GM19395 (cell line): ENCODE measurements around the gene ENAH.

Experiments used
- ATAC-seq: cut with Tn5 transposase; IDR thresholded peaks from one replicate; pipeline ENCODE4 v1.9.1; 2021; ENCODE audit warnings: mild to moderate bottlenecking, moderate library complexity; ENCODE audit not compliant: unreplicated experiment

The ENAH gene

DNA sequence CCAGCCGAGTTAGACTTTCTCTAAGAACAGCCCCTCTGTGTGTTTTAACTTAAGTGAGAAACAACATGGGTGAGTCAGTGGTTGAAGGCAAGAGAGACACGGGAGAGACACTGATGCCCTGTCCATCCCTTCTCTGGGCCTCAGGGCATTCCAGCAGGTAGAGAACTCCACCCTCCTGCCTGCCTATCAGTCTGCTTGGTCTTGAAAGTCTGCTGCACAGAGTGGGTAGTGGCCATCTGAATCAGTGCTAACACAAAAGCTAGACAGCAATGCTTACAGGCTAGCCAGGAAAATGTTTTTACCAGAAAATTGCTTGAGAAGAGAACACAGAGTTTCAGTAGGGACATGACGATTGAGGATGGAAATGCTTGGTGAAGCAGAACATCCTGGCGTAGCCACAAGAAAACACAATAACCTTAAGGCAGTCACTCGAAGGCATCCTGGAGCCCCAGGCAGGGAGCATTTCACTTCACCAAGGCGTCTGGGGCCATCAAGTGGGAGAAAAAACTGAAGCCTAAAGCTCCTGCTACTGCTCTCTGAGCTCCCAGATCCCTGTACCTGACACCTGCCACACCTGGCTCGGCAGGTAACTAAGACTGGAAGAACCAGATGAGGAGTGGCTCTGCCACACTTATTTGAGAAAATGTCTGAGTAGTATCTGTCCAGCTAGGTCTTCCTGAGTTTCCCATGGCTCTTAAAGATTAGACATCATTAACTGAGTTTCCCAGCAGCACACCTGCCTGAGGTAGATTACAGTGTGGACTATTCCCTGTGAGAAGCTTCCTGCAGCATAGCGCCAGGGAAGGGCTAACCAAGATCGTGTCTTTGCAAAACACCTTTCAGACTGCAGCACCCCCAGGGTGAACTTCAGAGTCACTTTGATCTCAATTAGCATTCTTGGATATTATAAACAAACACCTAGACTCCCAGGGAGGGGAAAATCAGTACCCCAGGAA, 207.0 kb downstream of the ENAH start:
- ATAC-seq: no peak

GRCh38 chr1:225442123-225442505, 210.8 kb downstream of the ENAH start:
- ATAC-seq: no peak

- peak; percentile 58 for ATAC-seq
Observed at GRCh38 chr1:225441314-225442122, 211.4 kb downstream of the ENAH start.

GRCh38 chr1:225440380-225441221, 212.3 kb downstream of the ENAH start:
- no peak for ATAC-seq

DNA sequence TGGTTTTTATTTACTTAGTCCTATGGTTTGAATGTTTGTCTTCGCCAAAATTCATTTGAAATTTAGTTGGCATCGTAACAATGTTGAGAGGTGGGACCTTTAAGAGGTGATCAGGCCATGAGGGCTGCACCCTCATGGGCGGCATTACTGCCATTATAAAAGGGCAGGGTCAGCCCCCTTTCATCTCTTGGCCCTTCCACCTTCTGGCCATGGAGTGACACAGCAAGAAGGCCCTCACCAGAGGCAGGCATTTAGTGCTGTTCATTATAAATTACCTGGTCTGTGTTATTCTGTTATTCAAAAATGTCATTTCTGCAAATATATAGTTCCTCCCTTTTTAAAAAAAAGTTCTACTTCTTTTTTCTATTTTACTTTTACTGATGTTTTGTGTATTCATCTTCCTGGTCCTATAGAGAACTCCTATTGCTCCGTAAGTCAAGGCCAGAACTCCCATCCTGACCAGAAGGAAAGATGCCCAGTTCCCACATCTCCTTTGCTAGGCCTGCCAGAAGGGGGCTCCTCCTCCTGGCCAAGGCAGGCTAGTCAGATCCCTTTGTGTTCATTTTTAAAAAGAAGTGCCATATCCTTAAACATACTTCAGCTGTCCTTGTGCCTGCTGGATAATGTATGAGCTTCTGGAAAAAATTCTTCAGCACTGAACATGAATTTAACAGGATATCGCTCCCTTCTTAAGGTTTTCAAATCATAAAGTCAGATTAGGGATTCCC, 215.0 kb downstream of the ENAH start:
- ATAC-seq: no peak
